Esophagus muscularis mucosa (tissue), 4 donors: ENCODE results near the gene DIPK1B. TPM values are rescaled to one million over a fixed set of nuclear protein-coding genes. Genes with fewer than 3 reads are reported as not detected.
"Not testable (repeated sequence)": the region's sequence is repeated elsewhere in the genome, so short reads cannot be mapped to it uniquely, and the experiment has no call there.

Source experiments
- DNase-seq: peaks from one replicate; pipeline ENCODE4 v3.0.0-alpha.2; 2017; ENCODE audit errors: extremely low spot score
- H3K27ac ChIP-seq, 4 donors: fragments of 200-600 bp; sonication (generic); replicated peaks in 1 of 4; 1 replicate in 3 of 4; 2 replicates in 1 of 4; pipeline ENCODE4 v1.5.1; 2016 to 2019; ENCODE audit warnings: mild to moderate bottlenecking in 1 of 4
- H3K27me3 ChIP-seq, 4 donors: fragments of 200-600 bp; sonication (generic); one replicate each; pipeline versions ENCODE4 v1.5.1 to v1.6.0; 2016 to 2019
- H3K36me3 ChIP-seq, 4 donors: fragments of 200-600 bp; sonication (generic); one replicate each; pipeline ENCODE4 v1.5.1; 2016 to 2019
- H3K4me1 ChIP-seq, 4 donors: fragments of 200-600 bp; sonication (generic); one replicate each; pipeline ENCODE4 v1.5.1; 2016 to 2019
- H3K4me3 ChIP-seq, 4 donors: fragments of 200-600 bp; sonication (generic); 1 replicate in 2 of 4; 2 replicates in 2 of 4; pipeline ENCODE4 v1.5.1; 2016 to 2019; ENCODE audit warnings: mild to moderate bottlenecking in 4 of 4, moderate library complexity in 1 of 4
- H3K9me3 ChIP-seq, 4 donors: fragments of 200-600 bp; sonication (generic); 1 replicate in 3 of 4; 2 replicates in 1 of 4; pipeline ENCODE4 v1.5.1; 2016 to 2019
- EP300 ChIP-seq: sonication (generic); formaldehyde crosslinking; IDR thresholded peaks from one replicate; pipeline ENCODE4 v1.6.1; 2017; ENCODE audit warnings: antibody characterized with exemption
- POLR2A ChIP-seq: fragments of 450-650 bp; IDR thresholded peaks from one replicate; pipeline ENCODE4 v1.6.1; 2017; ENCODE audit warnings: antibody characterized with exemption, moderate library complexity, mild to moderate bottlenecking, low read depth
- POLR2AphosphoS5 ChIP-seq, 2 donors: sonication (generic); formaldehyde crosslinking; IDR thresholded peaks; one replicate each; pipeline ENCODE4 v1.6.1; 2017; ENCODE audit warnings: antibody characterized with exemption in 2 of 2
- WGBS: methylation state at CpG from one replicate; pipeline ENCODE4 v1.1.5; 2018; 5-methylcytosine and 5-hydroxymethylcytosine counted together
- intact Hi-C: fragments of 100-400 bp; cut with DNase I; formaldehyde crosslinking; loops from one replicate; pipeline ENCODE4 v1.15.1; 2023
- total RNA-seq, 4 donors: library from RNA; depleted of rRNA; stranded (reverse); fragments of >200 nt; gene quantifications; one replicate each; pipeline versions ENCODE4 v1.1.0 to v1.2.1, GENCODE V29; 2016
- TF ChIP-seq, protein P1 (sequence below), 3 experiments: fragments of 200-600 bp in 2 of 3; fragments of 450-650 bp in 1 of 3; sonication (generic) in 2 of 3; IDR thresholded peaks; one replicate each; pipeline ENCODE4 v1.5.1; 2017 to 2019; ENCODE audit warnings: antibody characterized with exemption in 3 of 3, mild to moderate bottlenecking in 2 of 3, moderate library complexity in 1 of 3

Gene DIPK1B
- total RNA-seq, 4 donors from 2014 or later, result 6.6 to 27.8 (median 21.5) TPM

DNA sequence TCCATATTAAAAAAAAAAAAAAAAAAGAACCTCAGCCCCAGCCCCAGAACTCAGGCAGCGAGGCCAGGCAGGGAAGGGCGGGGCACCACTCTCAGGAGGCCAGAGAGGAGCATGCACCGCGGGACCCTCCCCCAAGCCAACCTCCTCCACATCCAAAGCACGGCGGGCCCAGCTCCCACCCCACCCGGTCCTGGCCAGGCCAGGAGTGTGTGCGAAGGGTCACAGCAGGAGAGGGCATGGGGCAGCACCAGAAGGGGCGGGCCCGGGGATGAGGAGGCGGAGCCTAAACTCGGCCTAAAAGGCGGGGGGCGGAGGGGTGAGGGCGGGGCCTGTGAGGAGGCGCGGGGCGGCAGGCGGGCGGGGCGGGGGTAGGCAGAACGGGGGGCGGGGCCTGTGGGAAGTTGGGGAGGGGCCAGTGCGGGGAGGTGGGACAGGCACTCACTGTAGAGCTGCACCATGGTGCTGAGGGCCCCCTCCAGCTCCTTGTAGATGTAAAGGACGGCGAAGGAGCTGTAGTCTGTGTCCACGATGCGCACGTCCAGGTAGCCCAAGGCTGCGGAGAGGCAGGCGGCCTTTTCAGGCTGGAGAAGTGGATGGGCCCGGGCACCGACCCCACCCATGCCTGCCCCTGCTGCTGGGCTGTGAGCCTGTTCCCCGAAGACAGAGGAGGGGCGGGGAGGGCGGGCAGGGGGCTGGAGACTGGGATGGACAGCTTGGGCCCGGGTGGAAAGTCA is 50.7 kb downstream of the DIPK1B start:
- 20% methylated on average over 17 of the region's 37 CpGs for WGBS
- intact Hi-C loops, result no loop called here

DNA sequence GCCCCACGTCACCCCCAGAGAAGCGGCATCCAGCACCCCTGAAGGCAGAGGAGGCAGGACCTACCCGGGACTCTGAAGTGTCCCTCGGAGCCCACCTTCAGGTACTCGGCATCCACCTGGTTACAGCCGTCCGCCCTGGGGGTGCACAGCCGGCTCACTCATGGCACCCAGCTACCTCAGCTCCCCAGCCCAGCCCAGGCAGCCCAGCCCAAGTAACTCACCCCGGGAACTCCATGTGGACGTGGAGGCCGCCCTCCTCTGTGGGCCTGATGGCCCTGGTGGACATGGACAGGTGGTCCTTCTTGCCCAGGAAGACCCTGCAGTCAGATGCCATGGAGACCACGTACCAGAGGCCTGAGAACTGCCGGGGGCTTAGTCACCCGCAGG is 51.3 kb downstream of the DIPK1B start:
- Histone ChIP-seq H3K4me3 (no peak overlapping the region), H3K27me3 (peaks cover 0 to 77% (median 8%) of the 10 kb centered on the region in 4 donors), H3K36me3 (no peaks in the 10 kb centered on the region), H3K27ac (no peak overlapping the region), H3K4me1 (peaks cover 0 to 16% (median 13%) of the 10 kb centered on the region in 4 donors), H3K9me3 (no peaks in the 10 kb centered on the region)
- 83% methylated on average over 6 of the region's 14 CpGs for WGBS
- TF ChIP-seq EP300 (no peak), POLR2A (no peak), POLR2AphosphoS5 (IDR thresholded peaks at IDR 0.05) (no peak)
- TF ChIP-seq, protein P1, sequence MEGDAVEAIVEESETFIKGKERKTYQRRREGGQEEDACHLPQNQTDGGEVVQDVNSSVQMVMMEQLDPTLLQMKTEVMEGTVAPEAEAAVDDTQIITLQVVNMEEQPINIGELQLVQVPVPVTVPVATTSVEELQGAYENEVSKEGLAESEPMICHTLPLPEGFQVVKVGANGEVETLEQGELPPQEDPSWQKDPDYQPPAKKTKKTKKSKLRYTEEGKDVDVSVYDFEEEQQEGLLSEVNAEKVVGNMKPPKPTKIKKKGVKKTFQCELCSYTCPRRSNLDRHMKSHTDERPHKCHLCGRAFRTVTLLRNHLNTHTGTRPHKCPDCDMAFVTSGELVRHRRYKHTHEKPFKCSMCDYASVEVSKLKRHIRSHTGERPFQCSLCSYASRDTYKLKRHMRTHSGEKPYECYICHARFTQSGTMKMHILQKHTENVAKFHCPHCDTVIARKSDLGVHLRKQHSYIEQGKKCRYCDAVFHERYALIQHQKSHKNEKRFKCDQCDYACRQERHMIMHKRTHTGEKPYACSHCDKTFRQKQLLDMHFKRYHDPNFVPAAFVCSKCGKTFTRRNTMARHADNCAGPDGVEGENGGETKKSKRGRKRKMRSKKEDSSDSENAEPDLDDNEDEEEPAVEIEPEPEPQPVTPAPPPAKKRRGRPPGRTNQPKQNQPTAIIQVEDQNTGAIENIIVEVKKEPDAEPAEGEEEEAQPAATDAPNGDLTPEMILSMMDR (IDR thresholded peaks at IDR 0.05), result no peak
- intact Hi-C loops, result no loop called here
- DNase-seq, result no peak

More for the DNA sequence above, 50.7 kb downstream of the DIPK1B start:
- TF ChIP-seq, protein P1 (IDR thresholded peaks at IDR 0.05), result no peak
- TF ChIP-seq POLR2A (no peak), EP300 (no peak), POLR2AphosphoS5 (IDR thresholded peaks at IDR 0.05) (no peak)
- no peaks in the 10 kb centered on the region for H3K36me3 ChIP-seq
- no peak overlapping the region for H3K27ac ChIP-seq
- peaks cover 0 to 80% (median 8%) of the 10 kb centered on the region in 4 donors for H3K27me3 ChIP-seq
- no peak for DNase-seq
- H3K4me1 ChIP-seq, result peaks cover 0 to 20% (median 14%) of the 10 kb centered on the region in 4 donors
- H3K9me3 ChIP-seq, result no peaks in the 10 kb centered on the region
- no peak overlapping the region for H3K4me3 ChIP-seq

DNA sequence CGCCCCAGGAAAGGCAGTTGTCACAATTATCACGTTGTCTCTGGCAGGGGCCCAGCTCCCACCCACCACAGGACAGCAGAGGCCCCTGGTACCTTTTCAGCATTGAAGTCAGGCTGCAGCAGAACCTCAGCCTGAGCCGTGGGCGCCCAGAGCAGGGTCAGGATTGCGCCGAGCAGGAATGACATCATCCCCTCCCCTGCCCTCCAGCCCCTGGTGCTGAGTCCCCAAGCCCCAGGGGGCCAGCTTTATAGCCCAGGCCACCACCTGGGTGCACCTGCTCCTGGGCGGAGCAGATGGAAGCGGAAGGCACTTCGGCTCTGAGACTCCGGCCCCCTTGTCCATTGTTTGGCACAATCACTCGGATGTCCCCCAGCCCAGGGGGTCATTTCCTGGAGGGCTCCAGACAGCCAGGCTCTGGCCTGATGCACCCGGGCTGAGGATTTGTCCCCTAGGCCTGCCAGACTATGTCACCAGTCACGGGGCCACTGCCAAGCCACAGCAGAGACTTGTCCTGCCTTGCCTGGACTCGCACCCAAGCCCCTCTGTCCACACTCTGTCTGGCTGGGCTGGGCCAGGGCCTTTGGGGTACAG is 52.0 kb downstream of the DIPK1B start, which contains the start of gene LCN15:
Gene LCN15 (minus strand): TSS at position 218 of the 591 bp plus-strand sequence. CDS start 30 bp downstream, at position 188.
- Histone ChIP-seq H3K27ac (no peak within 1 kb of the TSS), H3K4me1 (peaks cover 0 to 16% (median 13%) of the 10 kb centered on the region in 4 donors), H3K4me3 (no peak within 1 kb of the TSS), H3K27me3 (peaks cover 0 to 71% (median 8%) of the 10 kb centered on the region in 4 donors), H3K36me3 (no peaks in the 10 kb centered on the region), H3K9me3 (no peaks in the 10 kb centered on the region)
- DNase-seq, result no peak
- TF ChIP-seq, protein P1 (IDR thresholded peaks at IDR 0.05), result no peak
- 63% methylated on average over 5 of the region's 14 CpGs for WGBS
- intact Hi-C loops, result no loop called here

DNA sequence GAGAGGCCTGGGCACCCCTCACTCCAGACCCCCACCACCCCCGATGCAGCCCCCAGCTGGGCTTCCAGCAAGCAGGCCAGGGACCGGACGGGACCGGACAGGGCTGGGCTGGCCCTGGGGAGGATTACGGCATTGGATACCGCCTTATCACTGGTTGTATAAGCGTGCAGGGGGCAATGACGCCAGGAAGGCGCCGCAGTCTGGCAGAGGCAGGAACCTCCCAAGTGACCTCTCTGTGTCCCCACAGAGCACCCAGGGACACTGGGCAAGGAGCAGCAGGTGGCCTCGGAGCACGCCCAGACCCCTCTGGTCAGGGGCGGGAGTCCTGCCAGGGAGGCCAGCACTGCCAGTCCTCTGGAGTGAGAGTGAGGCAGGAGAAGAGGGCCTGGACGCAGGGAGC is 52.7 kb downstream of the DIPK1B start:
- H3K4me3 ChIP-seq, result no peak overlapping the region
- intact Hi-C loops, result no loop called here
- no peaks in the 10 kb centered on the region for H3K36me3 ChIP-seq
- H3K9me3 ChIP-seq, result no peaks in the 10 kb centered on the region
- H3K27me3 ChIP-seq, result peaks cover 0 to 68% (median 8%) of the 10 kb centered on the region in 4 donors
- peaks cover 0 to 20% (median 15%) of the 10 kb centered on the region in 4 donors for H3K4me1 ChIP-seq
- no peak for TF ChIP-seq EP300
- TF ChIP-seq, protein P1 (IDR thresholded peaks at IDR 0.05), result no peak
- no peak for TF ChIP-seq POLR2AphosphoS5 (IDR thresholded peaks at IDR 0.05)
- no peak for TF ChIP-seq POLR2A
- no peak for DNase-seq
- 89% methylated on average over 4 of the region's 14 CpGs for WGBS
- H3K27ac ChIP-seq, result no peak overlapping the region

DNA sequence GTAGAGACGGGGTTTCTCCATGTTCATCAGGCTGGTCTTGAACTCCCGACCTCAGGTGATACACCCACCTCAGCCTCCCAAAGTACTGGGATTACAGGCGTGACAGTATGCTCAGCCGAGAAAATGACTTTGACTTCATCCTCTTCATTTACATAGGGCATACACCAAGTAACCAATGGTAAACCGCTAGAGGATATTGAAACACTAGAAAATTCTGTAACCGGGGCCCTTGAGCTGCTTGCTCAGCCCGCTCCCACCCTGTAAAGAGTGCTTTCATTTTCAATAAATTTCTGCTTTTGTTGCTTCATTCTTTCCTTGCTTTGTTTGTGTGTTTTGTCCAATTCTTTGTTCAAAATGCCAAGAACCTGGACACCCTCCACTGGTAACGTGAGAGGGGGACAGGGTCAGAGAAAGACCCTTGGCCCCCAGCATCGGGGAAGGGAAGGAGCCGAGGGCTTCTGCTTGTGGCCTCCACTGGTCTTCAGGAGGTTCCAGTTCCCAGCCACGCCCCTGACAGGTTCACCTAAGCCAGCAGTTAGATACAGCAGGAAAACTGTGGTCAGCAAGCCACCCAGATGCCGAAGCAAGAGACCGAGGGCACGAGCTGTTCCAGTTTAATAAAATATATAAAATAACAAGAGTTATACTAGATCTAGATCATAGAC is 53.5 kb downstream of the DIPK1B start:
- intact Hi-C loops, H3K9me3 ChIP-seq, DNase-seq, H3K36me3 ChIP-seq, H3K4me3 ChIP-seq, H3K27ac ChIP-seq: not testable (repeated sequence)
- Histone ChIP-seq H3K4me1 (peaks cover 0 to 18% (median 13%) of the 10 kb centered on the region in 4 donors), H3K27me3 (peaks cover 0 to 60% (median 8%) of the 10 kb centered on the region in 4 donors)
- WGBS, result 79% methylated on average over 14 of the region's 14 CpGs
